Endothelial cell of umbilical vein (primary cell): ENCODE results near the gene IQGAP1. TPM values are rescaled to one million over a fixed set of nuclear protein-coding genes. Genes with fewer than 3 reads are reported as not detected.

ENCODE experiments used
- BruUV-seq: library from RNA; stranded (reverse); fragments of 400-500 nt; replicated peaks from 2 replicates; lab custom pipeline; 2021; lab: Mats Ljungman, UMichigan
- CTCF ChIA-PET: fragments of 300-600, 350-600 bp; sonication (Branson Sonifier 250); formaldehyde crosslinking; loops from one replicate; lab custom pipeline; 2021; ENCODE audit warnings: antibody characterized with exemption, inconsistent platforms; lab: Charles Lee
- POLR2A ChIA-PET: fragments of 300-600, 350-600 bp; sonication (Branson Sonifier 250); formaldehyde crosslinking; loops from one replicate; lab custom pipeline; 2021; ENCODE audit warnings: antibody characterized with exemption, inconsistent platforms; lab: Charles Lee
- DNase-seq: peaks from one replicate; pipeline ENCODE4 v3.0.0-alpha.2; 2011; ENCODE audit warnings: low read depth, low spot score
- FAIRE-seq: peaks from 2 replicates; lab custom pipeline; 2011; peaks lifted over from hg19 to GRCh38; lab: Jason Lieb, UNC
- H2AFZ ChIP-seq: 2 replicates; pipeline ENCODE4 v1.6.0; 2012; ENCODE audit warnings: low read depth, low read length, control low read depth, inconsistent platforms
- H3K27ac ChIP-seq: 2 replicates; pipeline ENCODE4 v1.5.1; 2011; ENCODE audit warnings: low read depth, mild to moderate bottlenecking, control low read depth, low read length, moderate library complexity; ENCODE audit not compliant: insufficient read depth
- H3K27me3 ChIP-seq, 2 experiments: 2 replicates each; pipeline versions ENCODE4 v1.6.0 to v1.6.1; 2011; ENCODE audit warnings: low read length in 2 of 2, mixed read lengths in 1 of 2; ENCODE audit not compliant: control insufficient read depth in 2 of 2, insufficient read depth in 2 of 2
- H3K36me3 ChIP-seq, 2 experiments: 2 replicates in 1 of 2; 3 replicates in 1 of 2; pipeline ENCODE4 v1.5.1; 2011; ENCODE audit warnings: low read length in 2 of 2, mild to moderate bottlenecking in 1 of 2, moderate library complexity in 1 of 2; ENCODE audit not compliant: control insufficient read depth in 2 of 2, insufficient read depth in 2 of 2; ENCODE audit errors: extremely low read depth in 1 of 2
- H3K4me1 ChIP-seq: 3 replicates; pipeline ENCODE4 v1.5.1; 2011; ENCODE audit warnings: mild to moderate bottlenecking, low read length; ENCODE audit not compliant: control insufficient read depth, insufficient read depth; ENCODE audit errors: extremely low read depth
- H3K4me2 ChIP-seq: 2 replicates; pipeline ENCODE4 v1.6.1; 2011; ENCODE audit warnings: low read length, control low read depth, mixed read lengths; ENCODE audit not compliant: insufficient read depth
- H3K4me3 ChIP-seq, 3 experiments: fragments of 200-600 bp in 1 of 3; sonication (generic), shearing (Covaris generic) in 1 of 3; replicated peaks in 1 of 3; 2 replicates each; pipeline ENCODE4 v1.5.1; 2011 to 2016; ENCODE audit warnings: control low read depth in 3 of 3, low read length in 3 of 3, mild to moderate bottlenecking in 2 of 3, inconsistent platforms in 1 of 3, low read depth in 1 of 3, moderate library complexity in 1 of 3; ENCODE audit not compliant: insufficient read depth in 1 of 3
- H3K79me2 ChIP-seq: 2 replicates; pipeline ENCODE4 v1.6.0; 2012; ENCODE audit warnings: low read length, inconsistent platforms; ENCODE audit not compliant: control insufficient read depth, insufficient read depth
- H3K9ac ChIP-seq: replicated peaks from 2 replicates; pipeline ENCODE3; 2011; ENCODE audit warnings: low read length, control low read depth; ENCODE audit not compliant: insufficient read depth; ENCODE audit errors: extremely low read depth
- H3K9me1 ChIP-seq: replicated peaks from 3 replicates; pipeline ENCODE4 v1.6.0; 2011; ENCODE audit warnings: mild to moderate bottlenecking, low read length; ENCODE audit not compliant: control insufficient read depth, insufficient read depth; ENCODE audit errors: extremely low read depth
- H3K9me3 ChIP-seq: replicated peaks from 2 replicates; pipeline ENCODE4 v1.5.1; 2012; ENCODE audit warnings: low read length, inconsistent platforms; ENCODE audit not compliant: control insufficient read depth, insufficient read depth
- H4K20me1 ChIP-seq: replicated peaks from 2 replicates; pipeline ENCODE3; 2011; ENCODE audit warnings: mild to moderate bottlenecking, low read length; ENCODE audit not compliant: control insufficient read depth, insufficient read depth; ENCODE audit errors: extremely low read depth
- EZH2 ChIP-seq: IDR thresholded peaks from 2 replicates; pipeline ENCODE4 v1.6.1; 2012; ENCODE audit warnings: borderline replicate concordance, low read depth, mild to moderate bottlenecking, moderate library complexity, low read length, inconsistent platforms; ENCODE audit not compliant: severe bottlenecking
- FOS ChIP-seq: IDR thresholded peaks from 2 replicates; pipeline ENCODE4 v1.6.1; 2011; ENCODE audit warnings: mild to moderate bottlenecking, low read length, moderate library complexity, borderline replicate concordance; ENCODE audit not compliant: insufficient read depth
- dilution Hi-C: fragments of 300-500 bp; cut with MboI; formaldehyde crosslinking; loops from one replicate; pipeline ENCODE4 v1.15.0; 2019; ENCODE audit warnings: low sequenced_read_pairs; ENCODE audit not compliant: extremely low pct_ligation_motif_present
- intact Hi-C: fragments of 100-400 bp; cut with micrococcal nuclease; formaldehyde crosslinking; loops from one replicate; pipeline ENCODE4 v1.10.0; 2022
- polyA plus RNA-seq, 4 experiments: library from polyadenylated mRNA; depleted of rRNA in 3 of 4; stranded (reverse) in 3 of 4; unstranded in 1 of 4; fragments of >200 nt; gene quantifications; 2 replicates each; pipeline versions ENCODE4 v1.2.1 to v1.2.3, GENCODE V29; 2011 to 2012; ENCODE audit warnings: missing spikeins in 1 of 4
- total RNA-seq: library from RNA; stranded (reverse); gene quantifications from 2 replicates; pipeline ENCODE4 v1.2.3, GENCODE V29; 2021
- TF ChIP-seq, protein P1 (sequence below), 2 donors: IDR thresholded peaks; 1 replicate in 1 of 2; 2 replicates in 1 of 2; pipeline ENCODE4 v1.5.1; 2011; ENCODE audit warnings: low read length in 2 of 2, mild to moderate bottlenecking in 2 of 2, moderate library complexity in 2 of 2, control low read depth in 1 of 2, inconsistent platforms in 1 of 2, low read depth in 1 of 2; ENCODE audit not compliant: insufficient read depth in 1 of 2; ENCODE audit errors: extremely low read depth in 1 of 2

IQGAP1 gene
- total and polyA plus RNA-seq, 2 donors (not counting 3 experiments of a cell fraction or from before 2014, with no cell fraction given), result 82.2 to 258 TPM

- no peak for FAIRE-seq
- no peaks in the 10 kb centered on the region for H3K27me3 ChIP-seq
- intact Hi-C loops (loop anchor here (2.0 kb wide), 1 partner anchor 25 kb away; the partner anchor contains the start of gene IQGAP1), dilution Hi-C loops (no loop called here)
- ChIA-PET CTCF (interaction anchor here (1.2 to 1.9 kb wide), 6 partner anchors 9 to 52 kb away, joined by 3 to 8 read pairs (median 5); partner anchors contain the start of gene IQGAP1), POLR2A (no interaction called here)
- no TSS peak for BruUV-seq
- peaks cover 11% of the 10 kb centered on the region for H4K20me1 ChIP-seq
- H3K4me3 ChIP-seq, result peak overlapping the region in 1 of 3 experiments; percentile 34
- H3K9me1 ChIP-seq, result no peaks in the 10 kb centered on the region
- no peaks in the 10 kb centered on the region for H3K36me3 ChIP-seq
- H3K79me2 ChIP-seq, result peaks cover 79% of the 10 kb centered on the region
- DNase-seq, result peak; percentile 54
- no peak overlapping the region for H3K9ac ChIP-seq
- no peak overlapping the region for H2AFZ ChIP-seq
- TF ChIP-seq, protein P1, sequence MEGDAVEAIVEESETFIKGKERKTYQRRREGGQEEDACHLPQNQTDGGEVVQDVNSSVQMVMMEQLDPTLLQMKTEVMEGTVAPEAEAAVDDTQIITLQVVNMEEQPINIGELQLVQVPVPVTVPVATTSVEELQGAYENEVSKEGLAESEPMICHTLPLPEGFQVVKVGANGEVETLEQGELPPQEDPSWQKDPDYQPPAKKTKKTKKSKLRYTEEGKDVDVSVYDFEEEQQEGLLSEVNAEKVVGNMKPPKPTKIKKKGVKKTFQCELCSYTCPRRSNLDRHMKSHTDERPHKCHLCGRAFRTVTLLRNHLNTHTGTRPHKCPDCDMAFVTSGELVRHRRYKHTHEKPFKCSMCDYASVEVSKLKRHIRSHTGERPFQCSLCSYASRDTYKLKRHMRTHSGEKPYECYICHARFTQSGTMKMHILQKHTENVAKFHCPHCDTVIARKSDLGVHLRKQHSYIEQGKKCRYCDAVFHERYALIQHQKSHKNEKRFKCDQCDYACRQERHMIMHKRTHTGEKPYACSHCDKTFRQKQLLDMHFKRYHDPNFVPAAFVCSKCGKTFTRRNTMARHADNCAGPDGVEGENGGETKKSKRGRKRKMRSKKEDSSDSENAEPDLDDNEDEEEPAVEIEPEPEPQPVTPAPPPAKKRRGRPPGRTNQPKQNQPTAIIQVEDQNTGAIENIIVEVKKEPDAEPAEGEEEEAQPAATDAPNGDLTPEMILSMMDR (IDR thresholded peaks at IDR 0.05; ENCODE audit: extremely low read depth in 1 of 2, insufficient read depth in 1 of 2, low read depth in 1 of 2, low read length in 2 of 2), result no peak
- peak; percentile 68 for TF ChIP-seq FOS
- no peak for TF ChIP-seq EZH2
- peaks cover 40% of the 10 kb centered on the region for H3K4me1 ChIP-seq
- H3K27ac ChIP-seq, result peak overlapping the region; percentile 33
- H3K9me3 ChIP-seq, result no peaks in the 10 kb centered on the region
- peak overlapping the region; percentile 84 for H3K4me2 ChIP-seq
These were observed 25.7 kb downstream of the IQGAP1 start for GRCh38 chr15:90413411-90414379.
